H1 (cell line): ENCODE data around the gene DYSF. TPM values are rescaled to one million over a fixed set of nuclear protein-coding genes. Genes with fewer than 3 reads are reported as not detected.

ENCODE experiments used
- CBX8 ChIP-seq: fragments of 300-800, 300-1000 bp; sonication (generic); IDR thresholded peaks from 2 replicates; pipeline ENCODE4 v1.7.1; 2016; ENCODE audit warnings: low read depth, low read length, borderline replicate concordance
- CTBP2 ChIP-seq: IDR thresholded peaks from 2 replicates; pipeline ENCODE4 v1.7.0; 2011; ENCODE audit warnings: borderline replicate concordance, mild to moderate bottlenecking, moderate library complexity, mixed read lengths, low read length; ENCODE audit not compliant: insufficient read depth, insufficient read length
- E2F6 ChIP-seq: IDR thresholded peaks from 2 replicates; pipeline ENCODE4 v1.6.1; 2012; ENCODE audit warnings: inconsistent platforms
- HDAC2 ChIP-seq, 2 experiments: fragments of 300-600 bp in 1 of 2; sonication (generic) in 1 of 2; IDR thresholded peaks; 2 replicates each; pipeline ENCODE4 v1.6.1; 2011 to 2012; ENCODE audit warnings: low read depth in 2 of 2, low read length in 2 of 2, mild to moderate bottlenecking in 2 of 2, moderate library complexity in 2 of 2, borderline replicate concordance in 1 of 2, inconsistent platforms in 1 of 2
- HDAC6 ChIP-seq: IDR thresholded peaks from one replicate; pipeline ENCODE4 v1.7.1; 2012; ENCODE audit warnings: low read depth, mild to moderate bottlenecking, inconsistent platforms, low read length, moderate library complexity
- KDM4A ChIP-seq: IDR thresholded peaks from one replicate; pipeline ENCODE4 v1.7.1; 2012; ENCODE audit warnings: low read depth, mild to moderate bottlenecking, moderate library complexity, low read length, inconsistent platforms; ENCODE audit not compliant: severe bottlenecking
- SP4 ChIP-seq: IDR thresholded peaks from 2 replicates; pipeline ENCODE4 v1.6.1; 2012; ENCODE audit warnings: low read length, inconsistent platforms
- TBP ChIP-seq: IDR thresholded peaks from 2 replicates; pipeline ENCODE4 v1.6.1; 2011; ENCODE audit warnings: low read depth, low read length, improper control_type of control experiment
- polyA plus RNA-seq, 7 experiments: library from polyadenylated mRNA; depleted of rRNA in 3 of 7; stranded (reverse) in 5 of 7; unstranded in 2 of 7; fragments of >200 nt in 5 of 7; fragments of 200-250 nt in 2 of 7; gene quantifications; 1 replicate in 5 of 7; 2 replicates in 1 of 7; 4 replicates in 1 of 7; pipeline versions ENCODE4 v1.2.1 to v1.2.3, GENCODE V29; 2011 to 2013; ENCODE audit warnings: missing spikeins in 2 of 7, mixed read lengths in 2 of 7
- total RNA-seq: library from RNA; stranded (reverse); fragmentation: NEBNext Ultra II Directional; extraction: Animal tissue kit (Norgen Biotek cat#: 25700); gene quantifications from 2 replicates; pipeline ENCODE4 v1.2.1, GENCODE V29; 2021

DYSF gene
- total and polyA plus RNA-seq, 2 of the 8 experiments (the other 6 are each of a cell fraction or from before 2014, with no cell fraction given): 5.8 to 7.1 TPM

GRCh38 chr2:71458413-71459083 is 5.2 kb downstream of the DYSF start (continued):
- TF ChIP-seq CBX8: no peak
- TF ChIP-seq KDM4A: no peak
- TF ChIP-seq HDAC2 (IDR thresholded peaks at IDR 0.05; ENCODE audit: borderline replicate concordance in 1 of 2, low read depth in 2 of 2, low read length in 2 of 2): no peak
- TF ChIP-seq HDAC6: no peak
- TF ChIP-seq TBP: no peak
- no peak for TF ChIP-seq CTBP2
- TF ChIP-seq SP4: no peak
- TF ChIP-seq E2F6: no peak
- TF ChIP-seq, all 59 proteins: peak for 0
